HepG2 (cell line): Measurements from ENCODE around the gene BPI. TPM values are rescaled to one million over a fixed set of nuclear protein-coding genes. Genes with fewer than 3 reads are reported as not detected.

Experiments used
- MED13 ChIP-seq: sonication (generic); formaldehyde crosslinking; IDR thresholded peaks from 2 replicates; pipeline ENCODE4 v1.5.0; 2020; ENCODE audit warnings: missing genetic modification reagents
- RBAK ChIP-seq: sonication (generic); formaldehyde crosslinking; IDR thresholded peaks from 2 replicates; pipeline ENCODE4 v1.5.1; 2020; ENCODE audit warnings: mild to moderate bottlenecking, missing genetic modification reagents
- RFX1 ChIP-seq: fragments of 450-650 bp; IDR thresholded peaks from 2 replicates; pipeline ENCODE4 v1.6.1; 2017
- RFX5 ChIP-seq: IDR thresholded peaks from 2 replicates; pipeline ENCODE4 v1.6.1; 2011; ENCODE audit warnings: low read depth, low read length, improper control_type of control experiment
- SALL2 ChIP-seq: sonication (generic); formaldehyde crosslinking; IDR thresholded peaks from 2 replicates; pipeline ENCODE4 v1.8.1; 2023; ENCODE audit warnings: mild to moderate bottlenecking, missing genetic modification reagents, inconsistent platforms
- SMAD9 ChIP-seq: sonication (generic); formaldehyde crosslinking; IDR thresholded peaks from 2 replicates; pipeline ENCODE4 v1.5.1; 2020; ENCODE audit warnings: mild to moderate bottlenecking, missing genetic modification reagents
- ZBTB38 ChIP-seq: sonication (generic); formaldehyde crosslinking; IDR thresholded peaks from 2 replicates; pipeline ENCODE4 v1.5.1; 2020; ENCODE audit warnings: mild to moderate bottlenecking, missing genetic modification reagents
- ZFP62 ChIP-seq: sonication (generic); formaldehyde crosslinking; IDR thresholded peaks from 2 replicates; pipeline ENCODE4 v1.4.0; 2020; ENCODE audit warnings: missing genetic modification reagents
- ZNF230 ChIP-seq: sonication (generic); formaldehyde crosslinking; IDR thresholded peaks from 2 replicates; pipeline ENCODE4 v1.4.0; 2020; ENCODE audit warnings: mild to moderate bottlenecking, missing genetic modification reagents
- ZNF263 ChIP-seq: sonication (generic); formaldehyde crosslinking; IDR thresholded peaks from 2 replicates; pipeline ENCODE4 v1.4.0; 2020; ENCODE audit warnings: missing genetic modification reagents
- ZNF30 ChIP-seq: sonication (generic); formaldehyde crosslinking; IDR thresholded peaks from 2 replicates; pipeline ENCODE4 v1.5.0; 2020; ENCODE audit warnings: mild to moderate bottlenecking, missing genetic modification reagents
- ZNF615 ChIP-seq: sonication (generic); formaldehyde crosslinking; IDR thresholded peaks from 2 replicates; pipeline ENCODE4 v1.5.0; 2020; ENCODE audit warnings: mild to moderate bottlenecking, missing genetic modification reagents, borderline replicate concordance
- ZNF780A ChIP-seq: sonication (generic); formaldehyde crosslinking; IDR thresholded peaks from 2 replicates; pipeline ENCODE4 v1.8.0; 2022; ENCODE audit warnings: mild to moderate bottlenecking, missing genetic modification reagents, moderate library complexity
- polyA plus RNA-seq, 8 experiments: library from polyadenylated mRNA; depleted of rRNA in 3 of 8; stranded (reverse) in 7 of 8; unstranded in 1 of 8; fragments of >200 nt; fragmentation: Illumina TruSeq in 4 of 8; extraction: Trizol in 4 of 8; gene quantifications; 2 replicates each; pipeline versions ENCODE4 v1.2.1 to v1.2.3, GENCODE V29; 2011 to 2016; ENCODE audit warnings: low read depth in 4 of 8, missing spikeins in 1 of 8, mixed read lengths in 1 of 8; ENCODE audit not compliant: insufficient read depth in 1 of 8
- total RNA-seq, 5 experiments: library from RNA; depleted of rRNA; stranded (reverse); fragments of >200 nt; fragmentation: Illumina TruSeq; extraction: Trizol; gene quantifications; 2 replicates each; pipeline ENCODE4 v1.2.3, GENCODE V29; 2016; ENCODE audit warnings: low read depth in 1 of 5
- TF ChIP-seq, protein P1 (sequence below): IDR thresholded peaks from 2 replicates; pipeline ENCODE4 v1.6.1; 2016; ENCODE audit warnings: mild to moderate bottlenecking
- TF ChIP-seq, protein P2 (sequence below): sonication (generic); formaldehyde crosslinking; IDR thresholded peaks from 2 replicates; pipeline ENCODE4 v1.5.1; 2020; ENCODE audit warnings: missing genetic modification reagents, mild to moderate bottlenecking, borderline replicate concordance
- TF ChIP-seq, protein P3 (sequence below): sonication (generic); formaldehyde crosslinking; conservative IDR thresholded peaks from 2 replicates; pipeline ENCODE4 v1.8.0; 2022; ENCODE audit warnings: low read depth, missing genetic modification reagents
- TF ChIP-seq, protein P4 (sequence below): sonication (generic); formaldehyde crosslinking; IDR thresholded peaks from 2 replicates; pipeline ENCODE4 v1.5.1; 2020; ENCODE audit warnings: mild to moderate bottlenecking, missing genetic modification reagents

BPI gene
- total and polyA plus RNA-seq, 2 of the 13 experiments (the other 11 are each of a cell fraction or from before 2014, with no cell fraction given), result not detected

DNA sequence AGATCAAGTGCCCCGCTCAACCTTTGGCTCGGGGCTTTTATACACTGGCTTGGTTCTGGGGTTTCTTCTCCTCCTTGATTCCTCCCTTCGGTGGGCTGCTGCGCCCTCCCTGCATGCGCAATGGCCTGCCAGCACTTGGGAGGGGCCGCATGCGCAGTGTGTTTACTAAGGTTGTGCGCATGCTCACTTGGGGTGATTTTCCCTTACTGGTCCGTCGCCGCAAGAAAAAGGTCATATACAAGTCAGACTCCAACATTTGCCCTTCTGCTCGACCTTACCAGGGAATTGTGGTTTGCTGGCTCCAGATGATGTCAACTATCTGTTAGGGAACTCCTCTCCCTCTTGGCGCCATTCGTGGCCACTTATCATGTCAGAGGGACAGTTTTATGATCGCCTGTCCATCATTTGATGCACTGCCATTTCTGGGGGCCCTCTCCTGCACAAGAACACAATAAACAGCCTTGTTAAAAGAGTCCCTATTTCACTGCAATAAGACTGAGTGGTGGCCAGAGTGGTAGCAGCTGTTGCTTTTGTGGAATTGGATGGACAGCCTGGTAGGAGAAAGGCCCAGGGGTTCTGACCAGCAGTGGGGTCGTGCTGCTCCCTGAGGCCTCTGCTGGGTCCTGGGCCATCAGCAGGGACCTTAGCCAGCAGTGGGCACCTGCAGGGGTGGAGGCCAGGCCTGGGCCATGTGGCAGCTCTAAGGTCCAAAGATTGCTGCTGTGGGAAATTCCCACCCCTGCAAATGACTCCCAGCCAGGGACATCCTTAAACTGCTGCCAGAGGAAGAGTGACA, 39.6 kb downstream of the BPI start (continued):
- TF ChIP-seq ZBTB38 (CRISPR knock-in tag), result no peak; the same call in 1 of the 2 replicates
- TF ChIP-seq RBAK (CRISPR knock-in tag), result no peak
- TF ChIP-seq, protein P1, sequence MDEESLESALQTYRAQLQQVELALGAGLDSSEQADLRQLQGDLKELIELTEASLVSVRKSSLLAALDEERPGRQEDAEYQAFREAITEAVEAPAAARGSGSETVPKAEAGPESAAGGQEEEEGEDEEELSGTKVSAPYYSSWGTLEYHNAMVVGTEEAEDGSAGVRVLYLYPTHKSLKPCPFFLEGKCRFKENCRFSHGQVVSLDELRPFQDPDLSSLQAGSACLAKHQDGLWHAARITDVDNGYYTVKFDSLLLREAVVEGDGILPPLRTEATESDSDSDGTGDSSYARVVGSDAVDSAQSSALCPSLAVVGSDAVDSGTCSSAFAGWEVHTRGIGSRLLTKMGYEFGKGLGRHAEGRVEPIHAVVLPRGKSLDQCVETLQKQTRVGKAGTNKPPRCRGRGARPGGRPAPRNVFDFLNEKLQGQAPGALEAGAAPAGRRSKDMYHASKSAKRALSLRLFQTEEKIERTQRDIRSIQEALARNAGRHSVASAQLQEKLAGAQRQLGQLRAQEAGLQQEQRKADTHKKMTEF (CRISPR knock-in tag), result peak; percentile 45
- no peak for TF ChIP-seq ZFP62
- no peak; the same call in 1 of the 2 replicates for TF ChIP-seq ZNF230
- TF ChIP-seq, protein P2, sequence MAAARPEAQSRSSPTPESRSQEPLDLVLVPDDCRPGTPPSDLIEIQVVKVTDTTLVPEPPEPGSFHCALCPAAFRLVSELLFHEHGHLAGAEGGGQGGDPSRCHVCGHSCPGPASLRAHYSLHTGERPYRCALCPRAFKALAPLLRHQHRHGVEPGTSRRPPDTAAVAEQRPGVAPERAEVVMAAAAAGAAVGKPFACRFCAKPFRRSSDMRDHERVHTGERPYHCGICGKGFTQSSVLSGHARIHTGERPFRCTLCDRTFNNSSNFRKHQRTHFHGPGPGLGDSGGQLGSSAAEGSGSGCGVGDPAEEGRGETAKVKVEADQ, result peak; percentile 96
- TF ChIP-seq, protein P3, sequence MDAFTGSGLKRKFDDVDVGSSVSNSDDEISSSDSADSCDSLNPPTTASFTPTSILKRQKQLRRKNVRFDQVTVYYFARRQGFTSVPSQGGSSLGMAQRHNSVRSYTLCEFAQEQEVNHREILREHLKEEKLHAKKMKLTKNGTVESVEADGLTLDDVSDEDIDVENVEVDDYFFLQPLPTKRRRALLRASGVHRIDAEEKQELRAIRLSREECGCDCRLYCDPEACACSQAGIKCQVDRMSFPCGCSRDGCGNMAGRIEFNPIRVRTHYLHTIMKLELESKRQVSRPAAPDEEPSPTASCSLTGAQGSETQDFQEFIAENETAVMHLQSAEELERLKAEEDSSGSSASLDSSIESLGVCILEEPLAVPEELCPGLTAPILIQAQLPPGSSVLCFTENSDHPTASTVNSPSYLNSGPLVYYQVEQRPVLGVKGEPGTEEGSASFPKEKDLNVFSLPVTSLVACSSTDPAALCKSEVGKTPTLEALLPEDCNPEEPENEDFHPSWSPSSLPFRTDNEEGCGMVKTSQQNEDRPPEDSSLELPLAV, result no peak
- TF ChIP-seq, protein P4, sequence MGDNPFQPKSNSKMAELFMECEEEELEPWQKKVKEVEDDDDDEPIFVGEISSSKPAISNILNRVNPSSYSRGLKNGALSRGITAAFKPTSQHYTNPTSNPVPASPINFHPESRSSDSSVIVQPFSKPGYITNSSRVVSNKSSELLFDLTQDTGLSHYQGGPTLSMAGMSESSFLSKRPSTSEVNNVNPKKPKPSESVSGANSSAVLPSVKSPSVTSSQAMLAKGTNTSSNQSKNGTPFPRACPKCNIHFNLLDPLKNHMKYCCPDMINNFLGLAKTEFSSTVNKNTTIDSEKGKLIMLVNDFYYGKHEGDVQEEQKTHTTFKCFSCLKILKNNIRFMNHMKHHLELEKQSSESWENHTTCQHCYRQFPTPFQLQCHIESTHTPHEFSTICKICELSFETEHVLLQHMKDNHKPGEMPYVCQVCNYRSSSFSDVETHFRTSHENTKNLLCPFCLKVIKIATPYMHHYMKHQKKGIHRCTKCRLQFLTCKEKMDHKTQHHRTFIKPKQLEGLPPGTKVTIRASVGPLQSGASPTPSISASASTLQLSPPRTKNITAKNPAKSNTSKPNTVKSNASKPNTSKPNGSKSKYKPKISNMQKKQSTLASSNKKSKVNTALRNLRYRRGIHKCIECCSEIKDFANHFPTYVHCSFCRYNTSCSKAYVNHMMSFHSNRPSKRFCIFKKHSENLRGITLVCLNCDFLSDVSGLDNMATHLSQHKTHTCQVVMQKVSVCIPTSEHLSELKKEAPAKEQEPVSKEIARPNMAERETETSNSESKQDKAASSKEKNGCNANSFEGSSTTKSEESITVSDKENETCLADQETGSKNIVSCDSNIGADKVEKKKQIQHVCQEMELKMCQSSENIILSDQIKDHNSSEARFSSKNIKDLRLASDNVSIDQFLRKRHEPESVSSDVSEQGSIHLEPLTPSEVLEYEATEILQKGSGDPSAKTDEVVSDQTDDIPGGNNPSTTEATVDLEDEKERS (CRISPR knock-in tag), result peak; percentile 97
- TF ChIP-seq ZNF780A (CRISPR knock-in tag), result no peak
- no peak for TF ChIP-seq ZNF615 (CRISPR knock-in tag)
- peak; percentile 91 for TF ChIP-seq ZNF30
- TF ChIP-seq RFX5, result no peak
- TF ChIP-seq ZNF263, result peak; percentile 36; the same call in 1 of the 2 replicates
- no peak; the same call in 1 of the 2 replicates for TF ChIP-seq SALL2 (CRISPR knock-in tag)
- TF ChIP-seq RFX1, result no peak
- no peak for TF ChIP-seq MED13 (CRISPR knock-in tag)
- peak; percentile 98 for TF ChIP-seq SMAD9
